NCI-H446 (cell line): ENCODE results near the gene NPL.

ENCODE experiments used
- DNase-seq, 2 experiments: peaks; one replicate each; lab custom pipeline; 2025; lab: John Stamatoyannopoulos, UW

The NPL gene

DNA sequence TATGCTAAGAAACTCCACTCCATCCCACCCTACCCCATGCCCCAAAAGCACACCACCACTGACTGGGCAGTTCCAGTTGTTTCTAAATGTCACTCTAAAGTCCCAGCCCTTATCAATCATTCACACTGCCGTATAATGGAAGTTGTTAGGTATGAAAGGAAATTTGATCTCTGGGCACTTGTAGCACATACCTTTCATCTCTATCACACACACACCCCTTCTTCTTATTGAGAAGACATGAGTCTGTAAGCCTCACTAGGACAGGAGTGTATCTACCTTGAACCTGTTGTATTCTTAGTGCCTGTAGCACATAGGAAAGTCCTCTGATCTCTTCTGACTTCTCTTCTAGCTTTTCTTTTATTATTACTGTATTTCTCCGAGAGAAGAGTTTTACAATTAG lies 27.3 kb downstream of the NPL start:
- DNase-seq = no peak

DNA sequence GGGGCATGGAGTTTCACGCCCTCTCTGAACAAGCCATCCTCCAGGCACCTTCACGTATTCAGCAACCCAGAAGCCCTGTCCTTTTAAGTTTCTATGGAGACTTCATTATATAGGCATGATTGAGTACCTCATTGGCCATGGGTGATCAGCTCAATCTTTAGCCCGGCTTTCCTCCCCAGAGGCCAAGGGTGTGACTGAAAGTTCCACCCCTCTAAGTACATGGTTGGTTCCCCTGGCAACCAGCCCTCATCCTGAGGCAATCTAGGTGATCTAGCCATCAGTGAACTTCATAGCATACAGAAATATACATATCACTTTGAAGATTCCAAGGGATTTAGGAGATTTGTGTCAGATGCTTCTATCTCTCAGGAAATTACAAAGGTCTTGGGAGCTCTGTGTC lies 28.2 kb downstream of the NPL start:
- no peak for DNase-seq

DNA sequence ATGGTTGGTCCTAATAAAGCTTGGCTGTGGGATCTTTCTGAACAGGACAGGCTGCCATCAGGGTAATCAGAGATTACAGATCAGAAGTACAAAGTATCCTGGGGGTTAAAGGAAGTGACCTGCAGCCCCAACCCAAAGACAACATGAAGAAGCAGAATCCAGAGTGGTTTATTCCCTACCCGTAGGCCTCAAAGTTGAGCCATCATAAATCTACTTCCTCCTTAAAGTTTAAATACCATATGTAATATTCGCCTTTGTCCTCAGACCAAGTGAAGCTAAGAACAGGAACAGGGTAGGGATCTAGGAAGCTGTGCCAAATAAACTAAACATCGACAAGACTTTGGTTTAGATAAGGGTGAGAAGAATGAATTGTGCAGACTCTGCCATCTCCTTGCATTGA lies 33.6 kb downstream of the NPL start:
- DNase-seq = no peak

DNA sequence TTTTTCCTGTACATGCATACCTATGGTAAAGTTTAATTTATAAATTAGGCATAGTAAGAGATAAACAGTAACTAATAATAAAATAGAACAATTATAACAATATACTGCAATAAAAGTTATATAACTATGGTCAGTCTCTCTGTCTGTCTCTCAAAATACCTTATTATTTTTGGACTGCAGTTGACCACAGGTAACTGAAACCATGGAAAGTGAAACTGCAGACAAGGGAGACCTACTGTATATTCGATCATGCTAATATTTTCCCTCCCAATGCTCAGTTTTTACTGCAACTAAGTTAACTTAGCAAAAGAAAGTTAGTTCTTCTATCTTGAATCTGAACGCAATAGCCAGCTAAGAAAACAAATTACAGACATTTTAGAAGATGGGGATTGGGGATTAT lies 37.3 kb downstream of the NPL start:
- DNase-seq = no peak

DNA sequence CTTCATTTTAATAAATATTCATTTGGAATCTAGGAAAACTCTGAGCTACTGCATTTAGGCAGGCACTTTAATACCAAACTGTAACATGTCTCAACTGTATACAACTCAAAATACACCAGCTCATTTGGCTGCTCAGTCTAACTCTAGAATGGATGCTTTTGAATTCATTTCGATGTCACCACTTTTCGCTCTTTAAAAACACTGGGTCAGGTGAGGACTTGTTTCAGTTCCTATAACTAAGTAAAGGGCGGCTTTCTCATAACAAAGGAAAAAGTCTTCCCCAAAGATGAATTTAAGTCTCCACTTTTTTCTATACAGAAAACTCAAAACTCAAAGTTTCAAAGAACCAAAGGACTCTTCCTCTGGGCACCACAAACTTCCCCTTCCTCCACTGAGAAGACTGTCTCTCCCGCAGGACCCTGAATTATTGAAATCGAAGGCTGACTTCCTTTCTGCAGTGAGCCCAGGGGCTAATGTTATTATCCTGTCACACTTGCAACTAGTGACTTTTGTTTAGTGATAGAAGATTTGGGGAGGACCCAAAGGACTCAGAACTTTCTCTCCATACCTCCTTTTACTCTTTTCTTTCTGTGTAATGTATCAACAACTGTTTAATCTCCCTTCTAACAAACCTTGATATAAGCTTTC lies 39.8 kb downstream of the NPL start:
- DNase-seq = no peak

DNA sequence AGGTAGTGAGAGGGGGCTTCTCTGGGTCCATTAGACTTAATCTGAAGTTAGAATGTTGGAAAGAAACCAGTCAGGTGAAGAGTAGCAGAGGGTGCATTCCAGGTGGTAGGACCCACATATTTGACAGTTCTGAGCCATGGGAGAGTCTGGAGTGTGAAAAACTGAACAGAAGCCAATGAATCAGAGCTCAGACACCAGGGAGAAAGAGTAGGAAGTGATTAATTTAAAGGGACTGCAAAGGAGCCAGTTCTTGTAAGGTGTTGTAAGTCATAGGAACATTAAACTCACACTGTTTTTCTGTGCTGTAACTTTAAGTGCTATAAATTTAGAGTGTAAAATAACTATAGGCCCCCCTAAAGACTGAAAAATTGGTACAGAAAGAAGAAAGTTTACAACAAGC lies 43.7 kb downstream of the NPL start:
- no peak for DNase-seq

DNA sequence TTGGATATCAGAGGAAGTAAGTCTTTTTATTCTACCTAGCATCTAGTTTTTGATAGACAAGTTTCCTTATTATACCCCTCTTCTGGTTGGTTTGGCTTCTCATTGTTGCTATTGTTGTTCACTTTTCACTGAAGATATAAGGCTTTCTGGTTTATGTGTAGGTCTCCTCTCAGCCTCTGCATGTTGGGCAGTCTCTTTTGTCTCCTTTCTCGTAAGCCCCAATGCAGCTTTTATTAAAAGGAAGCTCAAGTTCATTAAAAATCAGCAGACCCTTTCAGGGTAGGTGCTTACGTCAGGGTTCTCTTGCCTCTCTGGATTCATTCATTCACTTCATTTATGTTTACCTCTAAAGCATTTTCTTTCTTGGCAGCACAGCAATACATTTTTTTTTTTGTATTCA lies 44.8 kb downstream of the NPL start:
- no peak for DNase-seq

DNA sequence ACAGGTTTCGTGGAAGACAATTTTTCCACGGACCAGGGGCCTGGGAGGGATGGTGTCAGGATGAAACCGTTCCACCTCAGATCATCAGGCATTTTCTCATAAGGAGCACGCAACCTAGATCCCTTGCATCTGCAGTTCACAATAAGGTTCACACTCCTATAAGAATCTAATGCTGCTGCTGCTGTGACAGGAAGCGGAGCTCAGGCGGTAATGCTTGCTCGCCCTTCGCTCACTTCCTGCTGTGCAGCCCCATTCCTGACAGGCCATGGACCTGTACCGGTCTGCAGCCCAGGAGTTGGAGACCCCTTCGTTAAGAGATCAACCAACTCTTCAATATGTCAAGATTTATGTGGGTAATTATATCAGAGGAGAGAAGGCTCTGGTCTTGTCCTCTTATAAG lies 46.2 kb downstream of the NPL start:
- no peak for DNase-seq

DNA sequence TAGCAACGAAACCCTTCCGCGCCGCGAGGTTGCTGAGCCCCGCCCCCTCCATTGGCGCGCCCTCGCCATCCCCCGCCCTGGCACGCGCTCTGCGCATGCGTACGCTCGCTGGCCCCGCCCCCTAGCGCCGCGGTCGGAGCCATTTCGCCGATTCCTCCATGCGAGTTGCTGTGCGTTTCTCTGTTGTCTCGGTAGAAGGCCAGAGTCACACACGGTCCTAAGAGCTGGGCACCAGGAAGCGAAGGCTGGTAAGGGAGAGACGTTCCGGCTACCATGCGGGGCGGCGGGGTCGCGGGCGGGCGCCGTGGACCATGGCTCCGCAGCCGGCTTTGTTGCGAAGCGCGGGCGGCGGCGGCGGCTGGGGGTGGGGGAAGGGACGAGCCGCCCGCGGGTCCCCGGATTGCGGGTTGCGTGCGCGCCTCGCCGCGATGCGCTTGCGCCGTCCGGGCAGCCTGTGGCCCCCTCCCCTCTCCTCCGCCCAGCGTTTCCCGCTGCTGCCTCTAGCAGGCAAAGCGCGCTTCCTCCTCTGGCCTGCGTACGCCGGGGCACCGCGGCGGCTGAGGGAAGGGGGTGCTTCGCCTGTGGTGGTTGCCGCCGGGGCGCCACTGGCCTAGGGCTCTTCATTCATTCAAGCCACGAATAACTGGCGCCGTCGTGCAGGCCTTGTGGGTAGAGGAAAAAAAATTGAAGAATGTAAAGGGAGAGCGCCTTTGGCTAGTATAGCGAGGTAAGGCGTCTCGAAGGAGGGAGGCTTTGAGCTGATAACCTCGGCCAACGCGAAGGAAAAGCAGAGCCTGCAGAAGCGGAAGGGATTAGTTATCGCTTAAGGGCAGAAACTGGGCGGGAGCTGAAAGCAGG lies 49.9 kb downstream of the NPL start, which contains the start of gene DHX9:
DHX9 (plus strand) TSS at position 139 of the 858 bp plus-strand sequence. CDS start 3,220 bp downstream, outside the sequence.
- DNase-seq = peak; percentile 92 to 97

DNA sequence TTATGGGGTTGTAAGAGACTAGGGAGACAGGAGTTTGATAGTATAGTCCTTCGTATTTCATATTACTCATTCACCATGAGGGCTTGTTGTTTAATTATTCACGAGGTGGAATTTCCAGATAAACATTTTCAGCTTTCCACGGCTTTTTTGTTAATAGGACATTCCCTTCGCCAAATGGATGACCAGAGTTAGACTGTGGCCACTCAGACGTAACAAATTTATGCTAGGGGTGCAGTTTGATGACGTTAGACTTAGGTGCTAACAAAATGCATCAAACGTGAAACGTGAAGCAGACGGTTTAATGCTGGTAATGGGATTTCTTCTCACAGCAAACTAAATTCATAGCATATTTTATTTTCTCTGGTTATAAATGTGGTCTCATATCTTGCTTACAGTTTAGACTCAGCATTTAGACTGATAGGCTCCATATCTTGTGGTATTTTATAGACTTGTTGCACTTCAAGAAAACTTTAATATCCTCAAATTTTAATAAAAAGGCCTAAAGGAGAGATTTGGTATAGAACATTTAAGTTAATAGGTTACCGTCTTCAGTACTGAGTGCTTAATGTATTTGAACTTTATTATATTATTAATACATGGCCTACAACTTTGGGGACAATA lies 51.9 kb downstream of the NPL start:
- DNase-seq = peak in 1 of 2 experiments; percentile 13

DNA sequence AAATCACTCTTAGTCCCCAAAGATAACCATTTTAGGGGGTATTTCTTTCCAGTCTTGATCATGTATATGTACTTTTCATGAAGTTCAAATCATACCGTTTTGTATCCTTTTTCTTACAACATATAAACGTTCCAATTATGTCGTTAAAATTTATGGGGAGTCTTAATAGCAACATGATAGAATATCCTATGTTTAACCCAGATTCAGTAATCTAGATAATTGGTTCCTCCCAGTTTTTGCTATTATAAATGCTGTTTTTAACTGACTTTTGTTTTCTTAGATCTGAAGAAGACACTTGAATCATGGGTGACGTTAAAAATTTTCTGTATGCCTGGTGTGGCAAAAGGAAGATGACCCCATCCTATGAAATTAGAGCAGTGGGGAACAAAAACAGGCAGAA lies 52.7 kb downstream of the NPL start:
- DNase-seq = no peak

DNA sequence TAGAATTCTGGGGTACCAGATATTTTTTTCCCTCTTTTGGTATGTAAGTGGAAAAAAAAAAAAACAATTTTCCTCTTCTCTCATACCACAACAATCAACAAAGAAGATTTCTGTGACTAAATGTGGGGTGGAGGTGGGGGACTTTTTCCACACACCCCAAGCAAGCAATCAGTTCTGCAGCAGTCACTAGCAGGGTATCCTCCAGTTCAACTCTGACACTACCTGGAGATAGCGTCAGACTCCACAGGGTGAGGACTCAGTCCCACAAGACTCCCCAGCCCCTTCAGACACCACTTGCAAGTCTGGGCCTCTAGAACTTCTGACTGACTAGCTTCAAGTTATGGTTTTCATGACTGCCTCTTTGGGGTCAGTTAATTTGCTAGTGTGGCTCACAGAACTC lies 55.8 kb downstream of the NPL start:
- DNase-seq = no peak

DNA sequence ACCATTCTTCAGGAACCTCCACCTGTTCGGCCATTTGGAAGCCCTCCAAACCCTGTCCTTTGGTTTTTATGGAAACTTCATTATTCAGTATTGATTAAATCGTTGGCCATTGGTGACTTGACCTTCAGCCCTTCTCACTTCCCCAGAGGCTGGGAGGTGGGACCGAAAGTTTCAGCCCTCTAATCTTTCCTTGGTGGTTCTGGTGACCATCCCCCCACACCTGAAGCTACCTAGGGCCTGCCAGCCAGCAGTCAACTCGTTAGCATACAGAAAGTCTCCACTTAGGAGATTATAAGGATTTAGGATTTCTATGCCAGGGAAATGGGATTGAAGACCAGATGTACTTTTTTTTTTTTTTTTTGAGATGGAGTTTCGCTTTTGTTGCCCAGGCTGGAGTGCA lies 56.3 kb downstream of the NPL start:
- DNase-seq = no peak

DNA sequence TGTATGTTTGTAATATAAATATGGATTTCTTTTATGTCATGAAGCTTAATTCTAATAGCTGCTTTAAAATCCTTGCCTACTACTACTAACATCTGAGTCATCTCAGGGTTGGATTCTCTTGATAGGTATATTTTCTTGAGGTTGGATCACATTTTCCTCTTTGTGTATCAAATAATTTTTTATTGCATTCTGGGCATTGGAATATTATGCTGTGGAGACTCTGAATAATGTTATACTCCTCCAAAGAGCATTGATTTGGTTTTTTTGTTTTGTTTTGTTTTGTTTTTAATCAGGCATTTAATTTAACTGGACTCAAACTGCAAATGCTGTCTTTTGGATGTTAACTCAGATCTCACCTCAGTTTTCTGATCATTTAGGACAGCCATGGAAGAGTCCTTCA lies 57.5 kb downstream of the NPL start:
- no peak for DNase-seq

DNA sequence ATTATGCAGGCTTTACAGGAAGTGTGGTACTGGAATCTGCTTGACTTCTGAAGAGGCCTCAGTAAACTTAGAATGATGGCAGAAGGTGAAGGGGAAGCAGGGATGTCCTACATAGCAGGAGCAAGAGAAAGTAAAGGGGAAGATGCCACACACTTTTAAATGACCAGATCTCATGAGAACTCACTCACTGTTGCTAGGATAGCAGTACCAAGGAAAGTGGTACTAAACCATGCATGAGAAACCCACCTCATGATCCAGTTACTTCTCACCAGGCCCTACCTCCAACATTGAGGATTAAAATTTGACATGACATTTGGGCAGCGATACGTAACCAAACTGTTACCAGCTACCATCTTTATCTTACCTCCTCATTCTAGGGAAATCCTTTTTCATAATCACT lies 59.2 kb downstream of the NPL start:
- DNase-seq = no peak

DNA sequence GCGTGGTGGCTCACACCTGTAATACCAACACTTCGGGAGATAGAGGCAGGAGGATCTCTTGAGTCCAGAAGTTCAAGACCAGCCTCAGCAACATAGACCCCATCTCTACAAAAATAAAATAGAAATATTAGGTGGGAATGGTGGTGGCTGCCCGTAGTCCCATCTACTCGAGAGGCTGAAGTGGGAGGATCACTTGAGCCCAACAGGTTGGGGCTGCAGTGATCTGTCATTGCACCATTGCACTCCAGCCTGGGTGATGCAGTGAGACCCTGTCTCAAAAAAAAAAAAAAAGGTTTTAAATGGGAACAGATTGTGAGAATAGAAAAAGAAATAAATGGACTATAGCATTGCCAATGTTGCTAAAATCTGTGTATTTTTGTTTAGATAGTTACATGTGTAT lies 60.7 kb downstream of the NPL start:
- no peak for DNase-seq

DNA sequence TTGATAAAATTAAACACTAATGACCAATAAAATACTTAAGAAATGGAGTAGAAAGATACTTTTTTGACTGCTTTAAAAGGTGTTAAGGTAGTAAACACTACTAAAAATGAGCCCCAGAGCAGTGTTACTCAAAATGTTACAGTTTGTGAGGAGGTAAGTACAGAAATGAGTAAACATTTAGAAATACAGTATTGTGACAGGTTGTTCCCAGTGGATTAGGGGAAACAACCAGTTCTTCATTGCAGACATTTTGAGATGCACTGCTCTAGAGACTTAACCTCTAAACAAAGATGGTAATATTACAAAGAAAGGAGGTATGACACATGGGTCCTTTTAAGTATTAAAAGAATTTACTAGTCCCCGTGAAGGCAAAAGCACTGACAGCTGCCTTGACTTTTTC lies 62.3 kb downstream of the NPL start:
- no peak for DNase-seq

DNA sequence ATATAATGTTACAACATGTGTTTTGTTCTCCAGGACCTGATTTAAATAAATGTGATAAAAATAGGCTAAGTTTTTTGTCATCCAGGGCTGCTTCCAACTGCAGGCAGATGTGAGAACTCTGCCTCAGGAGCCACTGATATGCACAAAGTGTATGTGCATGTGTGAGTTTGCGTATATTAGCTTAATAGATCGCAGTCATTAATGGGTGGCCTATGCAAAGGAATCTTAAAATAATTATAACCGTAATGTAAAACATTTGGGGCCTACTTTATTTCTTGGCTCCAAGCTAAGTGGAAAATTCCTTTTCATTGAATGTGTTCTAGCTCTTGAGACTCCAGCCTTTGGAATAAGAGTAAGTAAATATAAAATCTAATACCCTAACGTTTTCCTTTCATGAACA lies 66.3 kb downstream of the NPL start:
- DNase-seq = no peak

DNA sequence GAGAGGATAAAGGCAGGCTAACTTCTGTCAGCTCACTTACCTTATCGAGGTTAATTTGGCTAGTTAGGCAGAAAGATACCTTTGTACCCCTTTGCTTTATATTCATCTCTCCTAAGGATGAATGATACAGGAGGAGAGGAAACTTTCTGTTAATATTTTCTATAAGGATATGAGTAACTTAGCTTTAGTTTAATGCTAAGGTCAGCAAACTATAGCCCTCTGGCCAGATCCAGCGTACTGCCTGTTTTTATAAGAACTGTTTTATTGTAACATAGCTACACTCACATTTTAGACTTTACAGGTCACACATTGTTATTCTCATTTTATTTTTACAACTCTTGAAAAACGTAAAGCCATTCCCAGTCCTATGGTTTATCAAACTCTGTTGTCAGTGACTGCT lies 67.6 kb downstream of the NPL start:
- DNase-seq = no peak

DNA sequence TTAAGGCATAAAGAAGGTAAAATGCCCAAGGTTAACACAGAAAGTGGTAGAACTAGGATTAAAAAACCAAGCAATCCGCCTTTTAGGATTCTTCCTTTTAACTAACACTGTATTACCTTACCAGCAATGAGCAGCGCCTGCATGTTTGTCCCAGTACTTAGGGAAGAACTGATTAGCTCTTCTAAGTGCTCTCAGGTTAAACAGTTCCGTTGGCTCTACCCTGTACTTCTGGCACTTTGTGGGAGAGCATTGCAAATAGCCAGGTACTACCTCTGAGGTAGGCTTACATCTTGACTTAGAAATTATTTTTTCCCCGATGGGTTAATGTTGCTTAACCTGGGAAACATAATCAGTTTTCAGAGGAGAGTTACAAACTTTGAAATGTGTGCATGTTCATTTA lies 71.1 kb downstream of the NPL start:
- DNase-seq = no peak

DNA sequence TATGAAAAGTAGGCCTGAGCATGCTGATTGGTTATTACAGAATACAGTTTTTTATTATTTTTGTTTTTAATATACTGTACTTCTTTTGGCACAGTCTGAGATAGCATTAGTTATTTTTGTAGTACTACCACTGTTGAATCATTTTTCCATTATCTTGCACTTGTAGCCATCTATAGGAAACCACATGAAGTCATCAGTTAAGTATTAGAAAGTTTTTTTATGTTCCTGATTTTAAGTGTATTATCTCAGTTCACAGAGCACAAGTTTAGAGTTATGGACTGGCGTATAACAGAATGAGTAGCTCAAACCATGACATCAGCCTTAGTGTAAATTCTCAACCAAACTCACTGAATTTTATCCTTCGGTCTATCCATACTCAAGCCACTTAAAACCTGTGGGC lies 72.4 kb downstream of the NPL start:
- no peak for DNase-seq

DNA sequence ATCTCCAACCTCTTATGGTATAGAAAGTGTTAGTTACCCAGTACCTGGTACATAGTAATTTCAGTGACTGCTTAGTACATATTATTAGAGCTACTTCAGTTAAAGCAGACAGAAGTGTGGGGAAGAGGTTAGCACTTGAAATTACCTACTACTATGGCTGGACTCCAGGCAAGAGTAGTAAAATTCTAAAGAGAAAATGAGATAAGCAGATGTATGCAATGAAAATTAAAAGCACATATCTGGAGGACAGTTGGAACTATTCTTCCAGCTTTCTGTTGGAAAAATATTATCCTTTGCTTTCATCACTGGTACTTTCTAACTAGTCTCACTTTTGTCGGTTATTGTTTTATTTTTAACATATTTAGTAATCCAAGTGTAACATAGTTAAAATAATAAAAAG lies 73.3 kb downstream of the NPL start:
- no peak for DNase-seq

DNA sequence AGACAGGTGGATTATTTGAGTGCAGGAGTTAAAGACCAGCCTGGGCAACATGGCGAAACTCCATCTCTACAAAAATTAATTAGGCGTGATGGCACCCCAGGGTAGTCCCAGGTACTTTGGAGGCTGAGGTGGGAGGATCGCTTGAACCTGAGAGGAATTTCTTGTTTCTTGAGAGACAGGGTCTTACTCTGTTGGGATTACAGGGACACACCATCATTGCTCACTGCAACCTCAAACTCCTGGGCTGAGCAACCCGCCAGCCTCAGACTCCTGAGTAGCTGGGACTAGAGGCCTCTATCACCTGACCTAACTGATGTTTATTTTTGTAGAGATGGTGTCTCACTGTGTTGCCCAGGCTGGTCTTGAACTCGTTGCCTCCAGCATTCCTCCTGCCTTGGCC lies 74.4 kb downstream of the NPL start:
- no peak for DNase-seq
